Panc1 (cell line): ENCODE data around the gene CCL22. TPM values are rescaled to one million over a fixed set of nuclear protein-coding genes. Genes with fewer than 3 reads are reported as not detected.

Experiments used
- ATAC-seq: fragments of 200-7000 bp; cut with Tn5 transposase; 2 replicates; pipeline ENCODE4 v1.9.1; 2020; ENCODE audit warnings: mild to moderate bottlenecking, moderate library complexity
- BruUV-seq: library from RNA; stranded (reverse); fragments of 400-500 nt; replicated peaks from 2 replicates; lab custom pipeline; 2021; lab: Mats Ljungman, UMichigan
- CTCF ChIA-PET: fragments of 300-600 bp; sonication (Branson Sonifier 250); formaldehyde crosslinking; loops from one replicate; lab custom pipeline; 2022; ENCODE audit warnings: antibody characterized with exemption; lab: Charles Lee
- POLR2A ChIA-PET: fragments of 300-600 bp; sonication (Branson Sonifier 250); formaldehyde crosslinking; loops from one replicate; lab custom pipeline; 2022; ENCODE audit warnings: antibody characterized with exemption; lab: Charles Lee
- DNase-seq: peaks from one replicate; pipeline ENCODE4 v3.0.0-alpha.2; 2010; ENCODE audit warnings: low read depth, low spot score
- H3K27ac ChIP-seq: 2 replicates; pipeline ENCODE4 v1.5.1; 2011; ENCODE audit warnings: mild to moderate bottlenecking, low read length, inconsistent platforms
- H3K27me3 ChIP-seq: fragments of 200-500 bp; sonication (Bioruptor generic); 2 replicates; pipeline ENCODE4 v1.6.0; 2014; ENCODE audit warnings: low read length, inconsistent platforms; ENCODE audit not compliant: control insufficient read depth, insufficient read depth
- H3K36me3 ChIP-seq: fragments of 200-500 bp; sonication (Bioruptor generic); 2 replicates; pipeline ENCODE4 v1.5.1; 2014; ENCODE audit warnings: inconsistent platforms, mild to moderate bottlenecking, low read length, moderate library complexity; ENCODE audit not compliant: control insufficient read depth, insufficient read depth
- H3K4me1 ChIP-seq: 2 replicates; pipeline ENCODE4 v1.5.1; 2011; ENCODE audit warnings: inconsistent platforms, mild to moderate bottlenecking, low read length, moderate library complexity; ENCODE audit not compliant: control insufficient read depth, insufficient read depth
- H3K4me3 ChIP-seq, 2 experiments: 2 replicates each; pipeline ENCODE4 v1.5.1; 2011 to 2012; ENCODE audit warnings: low read depth in 2 of 2, low read length in 2 of 2, mild to moderate bottlenecking in 2 of 2, inconsistent platforms in 1 of 2, moderate library complexity in 1 of 2
- H3K9me3 ChIP-seq: fragments of 200-500 bp; sonication (Bioruptor generic); 2 replicates; pipeline ENCODE4 v1.5.1; 2014; ENCODE audit warnings: low read depth, mild to moderate bottlenecking, inconsistent platforms, low read length, moderate library complexity; ENCODE audit not compliant: control insufficient read depth, insufficient read depth
- CTCF ChIP-seq: fragments of 450-650 bp; IDR thresholded peaks from 2 replicates; pipeline ENCODE4 v1.5.1; 2017; ENCODE audit warnings: mild to moderate bottlenecking
- POLR2AphosphoS5 ChIP-seq: IDR thresholded peaks from 2 replicates; pipeline ENCODE4 v1.6.1; 2012; ENCODE audit warnings: mild to moderate bottlenecking, low read depth, low read length, moderate library complexity
- REST ChIP-seq, 2 experiments: IDR thresholded peaks; 2 replicates each; pipeline ENCODE4 v1.6.1; 2011 to 2012; ENCODE audit warnings: low read depth in 2 of 2, control low read depth in 1 of 2, low read length in 1 of 2, mild to moderate bottlenecking in 1 of 2, moderate library complexity in 1 of 2; ENCODE audit not compliant: insufficient read depth in 1 of 2
- SIN3A ChIP-seq: IDR thresholded peaks from 2 replicates; pipeline ENCODE4 v1.6.1; 2012; ENCODE audit warnings: low read depth, mild to moderate bottlenecking, low read length, moderate library complexity, borderline replicate concordance; ENCODE audit not compliant: insufficient read depth
- TCF7L2 ChIP-seq: IDR thresholded peaks from 2 replicates; pipeline ENCODE4 v1.6.1; 2011; ENCODE audit warnings: mild to moderate bottlenecking, low read depth, low read length, inconsistent platforms
- in situ Hi-C: cut with HindIII; loops from 2 replicates; pipeline ENCODE4 v1.10.0; 2016; ENCODE audit warnings: low sequenced_read_pairs, low pct_unique_long_range_greater_than_20kb
- intact Hi-C: fragments of 100-400 bp; cut with micrococcal nuclease; formaldehyde crosslinking; loops from one replicate; pipeline ENCODE4 v1.10.0; 2022; ENCODE audit not compliant: unreplicated experiment
- total RNA-seq: library from RNA; stranded (reverse); gene quantifications from one replicate; pipeline ENCODE4 v1.2.1, GENCODE V29; 2021; ENCODE audit not compliant: unreplicated experiment

The CCL22 gene
- total RNA-seq, 1 experiment from 2014 or later: 0.39 TPM

GRCh38 chr16:57391708-57392107 is 33.1 kb downstream of the CCL22 start:
- H3K36me3 ChIP-seq: no peaks in the 10 kb centered on the region
- H3K27me3 ChIP-seq: no peaks in the 10 kb centered on the region
- POLR2A ChIA-PET: interaction anchor here (0.6 kb wide), 1 partner anchor 56 kb away, joined by 17 read pairs; no protein-coding TSS in a partner anchor
- in situ Hi-C loops (no loop called here), intact Hi-C loops (no loop called here)
- BruUV-seq: no TSS peak
- H3K4me3 ChIP-seq: no peak overlapping the region
- no peak for DNase-seq
- H3K4me1 ChIP-seq: no peaks in the 10 kb centered on the region
- H3K9me3 ChIP-seq: no peaks in the 10 kb centered on the region
- no peak overlapping the region for H3K27ac ChIP-seq
- CTCF ChIA-PET: no interaction called here
- no peak for TF ChIP-seq CTCF
- no peak for TF ChIP-seq POLR2AphosphoS5
- TF ChIP-seq SIN3A: no peak
- no peak for TF ChIP-seq TCF7L2
- TF ChIP-seq REST (IDR thresholded peaks at IDR 0.05; ENCODE audit: insufficient read depth in 1 of 2, low read depth in 2 of 2, low read length in 1 of 2): no peak
- ATAC-seq: no peak

- H3K9me3 ChIP-seq: no peaks in the 10 kb centered on the region
- no peak for ATAC-seq
- in situ Hi-C loops (no loop called here), intact Hi-C loops (no loop called here)
- H3K27ac ChIP-seq: no peak overlapping the region
- BruUV-seq: no TSS peak
- DNase-seq: no peak
- no peaks in the 10 kb centered on the region for H3K27me3 ChIP-seq
- ChIA-PET POLR2A (no interaction called here), CTCF (no interaction called here)
- no peaks in the 10 kb centered on the region for H3K4me1 ChIP-seq
- H3K4me3 ChIP-seq: no peak overlapping the region
- TF ChIP-seq CTCF (no peak), POLR2AphosphoS5 (no peak), TCF7L2 (no peak)
- no peaks in the 10 kb centered on the region for H3K36me3 ChIP-seq
Observed at GRCh38 chr16:57392694-57393093, 34.1 kb downstream of the CCL22 start.

GRCh38 chr16:57394444-57394843 is 35.9 kb downstream of the CCL22 start:
- H3K36me3 ChIP-seq: no peaks in the 10 kb centered on the region
- H3K27ac ChIP-seq: no peak overlapping the region
- TF ChIP-seq CTCF: no peak
- TF ChIP-seq REST (IDR thresholded peaks at IDR 0.05; ENCODE audit: insufficient read depth in 1 of 2, low read depth in 2 of 2, low read length in 1 of 2): no peak
- TF ChIP-seq TCF7L2: no peak
- TF ChIP-seq POLR2AphosphoS5: no peak
- no peak for TF ChIP-seq SIN3A
- no peaks in the 10 kb centered on the region for H3K27me3 ChIP-seq
- ATAC-seq (no peak), DNase-seq (no peak)
- in situ Hi-C loops: no loop called here
- ChIA-PET CTCF (no interaction called here), POLR2A (no interaction called here)
- H3K4me3 ChIP-seq: no peak overlapping the region
- H3K9me3 ChIP-seq: no peaks in the 10 kb centered on the region
- H3K4me1 ChIP-seq: no peaks in the 10 kb centered on the region
- intact Hi-C loops: no loop called here
- no TSS peak for BruUV-seq
